ENCODE data around the gene TBX1.

Gene TBX1

GRCh38 chr22:19759427-19760057 lies 1.0 kb upstream of the TBX1 start:
- no peak for DNase-seq
- Histone ChIP-seq H3K36me3 (ENCODE audit: control insufficient read depth, insufficient read depth, low read length) (no peaks in the 10 kb centered on the region), H3K9me3 (ENCODE audit: control insufficient read depth, low read length) (no peaks in the 10 kb centered on the region), H3K4me1 (ENCODE audit: control insufficient read depth, insufficient read depth, low read length, poor library complexity, severe bottlenecking) (peaks cover 36% of the 10 kb centered on the region), H3K27me3 (replicated peaks; ENCODE audit: control insufficient read depth, insufficient read depth, low read length, poor library complexity, severe bottlenecking) (peaks cover 46% of the 10 kb centered on the region), H3K27ac (ENCODE audit: insufficient read depth, low read length, poor library complexity, severe bottlenecking) (no peak overlapping the region), H3K4me3 (ENCODE audit: insufficient read depth, low read depth, low read length, poor library complexity, severe bottlenecking) (peak overlapping the region; percentile 32)

GRCh38 chr22:19760951-19761724 lies 560 bp downstream of the TBX1 start:
- H3K4me3 ChIP-seq (ENCODE audit: insufficient read depth, low read depth, low read length, poor library complexity, severe bottlenecking) = no peak overlapping the region
- DNase-seq = no peak
- H3K9me3 ChIP-seq (ENCODE audit: control insufficient read depth, low read length) = no peaks in the 10 kb centered on the region
- H3K4me1 ChIP-seq (ENCODE audit: control insufficient read depth, insufficient read depth, low read length, poor library complexity, severe bottlenecking) = peaks cover 32% of the 10 kb centered on the region
- peaks cover 39% of the 10 kb centered on the region for H3K27me3 ChIP-seq (replicated peaks; ENCODE audit: control insufficient read depth, insufficient read depth, low read length, poor library complexity, severe bottlenecking)
- no peaks in the 10 kb centered on the region for H3K36me3 ChIP-seq (ENCODE audit: control insufficient read depth, insufficient read depth, low read length)
- no peak overlapping the region for H3K27ac ChIP-seq (ENCODE audit: insufficient read depth, low read length, poor library complexity, severe bottlenecking)

- no peak overlapping the region for H3K4me3 ChIP-seq (ENCODE audit: insufficient read depth, low read depth, low read length, poor library complexity, severe bottlenecking)
These were observed 1.4 kb downstream of the TBX1 start for GRCh38 chr22:19761725-19762567.

GRCh38 chr22:19762568-19763457 lies 2.2 kb downstream of the TBX1 start:
- Histone ChIP-seq H3K27me3 (replicated peaks; ENCODE audit: control insufficient read depth, insufficient read depth, low read length, poor library complexity, severe bottlenecking) (peaks cover 38% of the 10 kb centered on the region), H3K36me3 (ENCODE audit: control insufficient read depth, insufficient read depth, low read length) (no peaks in the 10 kb centered on the region), H3K9me3 (ENCODE audit: control insufficient read depth, low read length) (no peaks in the 10 kb centered on the region), H3K27ac (ENCODE audit: insufficient read depth, low read length, poor library complexity, severe bottlenecking) (no peak overlapping the region), H3K4me1 (ENCODE audit: control insufficient read depth, insufficient read depth, low read length, poor library complexity, severe bottlenecking) (peaks cover 32% of the 10 kb centered on the region), H3K4me3 (ENCODE audit: insufficient read depth, low read depth, low read length, poor library complexity, severe bottlenecking) (no peak overlapping the region)
- DNase-seq = no peak

More at GRCh38 chr22:19761725-19762567, 1.4 kb downstream of the TBX1 start:
- peaks cover 36% of the 10 kb centered on the region for H3K27me3 ChIP-seq (replicated peaks; ENCODE audit: control insufficient read depth, insufficient read depth, low read length, poor library complexity, severe bottlenecking)
- peaks cover 30% of the 10 kb centered on the region for H3K4me1 ChIP-seq (ENCODE audit: control insufficient read depth, insufficient read depth, low read length, poor library complexity, severe bottlenecking)
- no peak overlapping the region for H3K27ac ChIP-seq (ENCODE audit: insufficient read depth, low read length, poor library complexity, severe bottlenecking)
- DNase-seq = no peak
- H3K9me3 ChIP-seq (ENCODE audit: control insufficient read depth, low read length) = no peaks in the 10 kb centered on the region
- H3K36me3 ChIP-seq (ENCODE audit: control insufficient read depth, insufficient read depth, low read length) = no peaks in the 10 kb centered on the region

GRCh38 chr22:19763458-19764298 lies 3.1 kb downstream of the TBX1 start:
- peaks cover 45% of the 10 kb centered on the region for H3K27me3 ChIP-seq (replicated peaks; ENCODE audit: control insufficient read depth, insufficient read depth, low read length, poor library complexity, severe bottlenecking)
- H3K9me3 ChIP-seq (ENCODE audit: control insufficient read depth, low read length) = no peaks in the 10 kb centered on the region
- no peak overlapping the region for H3K4me3 ChIP-seq (ENCODE audit: insufficient read depth, low read depth, low read length, poor library complexity, severe bottlenecking)
- H3K4me1 ChIP-seq (ENCODE audit: control insufficient read depth, insufficient read depth, low read length, poor library complexity, severe bottlenecking) = peaks cover 32% of the 10 kb centered on the region
- H3K36me3 ChIP-seq (ENCODE audit: control insufficient read depth, insufficient read depth, low read length) = no peaks in the 10 kb centered on the region
- DNase-seq = no peak
- H3K27ac ChIP-seq (ENCODE audit: insufficient read depth, low read length, poor library complexity, severe bottlenecking) = no peak overlapping the region

GRCh38 chr22:19764299-19764593 lies 3.7 kb downstream of the TBX1 start:
- peaks cover 45% of the 10 kb centered on the region for H3K27me3 ChIP-seq (replicated peaks; ENCODE audit: control insufficient read depth, insufficient read depth, low read length, poor library complexity, severe bottlenecking)
- H3K27ac ChIP-seq (ENCODE audit: insufficient read depth, low read length, poor library complexity, severe bottlenecking) = no peak overlapping the region
- no peaks in the 10 kb centered on the region for H3K36me3 ChIP-seq (ENCODE audit: control insufficient read depth, insufficient read depth, low read length)
- no peaks in the 10 kb centered on the region for H3K9me3 ChIP-seq (ENCODE audit: control insufficient read depth, low read length)
- no peak for DNase-seq
- H3K4me1 ChIP-seq (ENCODE audit: control insufficient read depth, insufficient read depth, low read length, poor library complexity, severe bottlenecking) = peaks cover 29% of the 10 kb centered on the region
- H3K4me3 ChIP-seq (ENCODE audit: insufficient read depth, low read depth, low read length, poor library complexity, severe bottlenecking) = no peak overlapping the region

GRCh38 chr22:19764636-19765476 lies 4.3 kb downstream of the TBX1 start:
- Histone ChIP-seq H3K27ac (ENCODE audit: insufficient read depth, low read length, poor library complexity, severe bottlenecking) (no peak overlapping the region), H3K27me3 (replicated peaks; ENCODE audit: control insufficient read depth, insufficient read depth, low read length, poor library complexity, severe bottlenecking) (peaks cover 42% of the 10 kb centered on the region), H3K4me1 (ENCODE audit: control insufficient read depth, insufficient read depth, low read length, poor library complexity, severe bottlenecking) (peaks cover 23% of the 10 kb centered on the region), H3K9me3 (ENCODE audit: control insufficient read depth, low read length) (no peaks in the 10 kb centered on the region), H3K4me3 (ENCODE audit: insufficient read depth, low read depth, low read length, poor library complexity, severe bottlenecking) (no peak overlapping the region), H3K36me3 (ENCODE audit: control insufficient read depth, insufficient read depth, low read length) (no peaks in the 10 kb centered on the region)
- DNase-seq = no peak

- DNase-seq = no peak
- Histone ChIP-seq H3K27ac (ENCODE audit: insufficient read depth, low read length, poor library complexity, severe bottlenecking) (no peak overlapping the region), H3K36me3 (ENCODE audit: control insufficient read depth, insufficient read depth, low read length) (no peaks in the 10 kb centered on the region), H3K27me3 (replicated peaks; ENCODE audit: control insufficient read depth, insufficient read depth, low read length, poor library complexity, severe bottlenecking) (peaks cover 49% of the 10 kb centered on the region), H3K9me3 (ENCODE audit: control insufficient read depth, low read length) (no peaks in the 10 kb centered on the region), H3K4me3 (ENCODE audit: insufficient read depth, low read depth, low read length, poor library complexity, severe bottlenecking) (peak overlapping the region; percentile 25), H3K4me1 (ENCODE audit: control insufficient read depth, insufficient read depth, low read length, poor library complexity, severe bottlenecking) (peaks cover 22% of the 10 kb centered on the region)
These were observed 5.1 kb downstream of the TBX1 start for GRCh38 chr22:19765477-19766239.

Measured in effector memory CD4-positive, alpha-beta T cell (primary cell).